GM19324 (cell line): ENCODE data around the gene TPM1.

Experiments used
- ATAC-seq: cut with Tn5 transposase; IDR thresholded peaks from one replicate; pipeline ENCODE4 v1.9.1; 2021; ENCODE audit warnings: mild to moderate bottlenecking, moderate library complexity; ENCODE audit not compliant: unreplicated experiment, low FRiP score

Gene TPM1

DNA sequence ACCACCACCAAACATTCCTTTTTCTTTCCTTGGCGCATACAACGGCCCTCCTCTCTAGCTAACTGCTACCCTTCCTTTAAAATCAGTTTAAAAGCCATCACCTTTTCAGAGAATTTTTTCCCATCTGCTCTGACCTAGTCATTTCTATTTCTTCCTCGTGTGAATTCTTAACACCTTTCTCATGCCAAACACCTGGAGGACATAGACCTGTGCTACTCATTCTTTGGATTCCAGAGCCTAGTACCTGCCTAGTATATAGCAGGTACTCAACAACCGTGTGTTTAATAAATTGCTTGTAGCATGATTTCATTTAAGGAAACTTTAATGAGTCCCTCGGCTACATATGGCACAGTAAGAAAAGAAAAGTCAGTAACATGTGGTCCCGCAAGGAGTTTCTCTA lies 2.0 kb upstream of the TPM1 start:
- ATAC-seq, result no peak

DNA sequence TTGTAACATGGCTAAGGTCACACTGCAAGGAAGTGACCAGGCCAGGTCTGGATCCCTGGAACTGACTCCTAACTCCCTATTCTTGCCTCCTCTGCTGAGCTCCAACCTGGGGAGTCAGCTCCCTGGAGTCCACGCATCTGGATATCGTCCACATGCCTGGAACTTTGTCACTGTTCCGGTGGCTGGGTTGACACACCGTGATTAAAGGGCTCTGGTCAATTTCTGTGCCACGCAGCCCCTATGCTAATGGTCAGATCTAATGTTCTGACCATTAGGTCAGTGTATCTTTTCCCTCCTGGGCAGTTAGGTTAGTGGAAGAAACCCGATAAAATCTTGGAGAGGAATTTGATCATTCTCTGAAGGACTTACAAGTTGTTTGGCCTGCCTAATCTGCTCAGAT lies 1.6 kb upstream of the TPM1 start:
- no peak for ATAC-seq

DNA sequence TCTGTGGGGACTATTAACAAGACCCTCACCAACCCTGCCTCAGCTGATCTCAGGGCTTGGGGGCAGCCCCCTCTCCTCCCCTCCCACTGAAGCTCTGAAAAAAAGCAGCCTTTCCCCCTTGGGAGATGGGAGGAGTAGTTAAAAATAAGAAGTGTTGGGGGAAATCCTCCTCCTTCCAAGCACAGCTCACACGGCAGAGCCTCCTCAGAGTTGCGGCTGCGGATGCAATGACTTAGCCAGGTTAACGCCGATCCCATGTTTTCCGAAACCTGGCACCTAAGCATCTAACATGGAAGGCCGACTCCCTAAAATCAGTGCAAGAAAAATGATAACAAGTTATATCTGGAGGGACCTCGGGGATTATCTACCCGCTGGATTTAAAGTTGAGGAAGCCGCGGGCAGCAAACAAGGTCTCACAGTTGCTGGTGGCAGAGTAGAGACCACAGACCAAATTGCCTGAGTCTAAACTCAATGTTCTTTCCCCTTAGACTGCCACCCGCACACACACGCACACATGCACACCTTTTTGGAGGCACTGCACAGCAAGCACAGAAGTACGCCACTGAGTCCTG lies 1.1 kb upstream of the TPM1 start:
- no peak for ATAC-seq

DNA sequence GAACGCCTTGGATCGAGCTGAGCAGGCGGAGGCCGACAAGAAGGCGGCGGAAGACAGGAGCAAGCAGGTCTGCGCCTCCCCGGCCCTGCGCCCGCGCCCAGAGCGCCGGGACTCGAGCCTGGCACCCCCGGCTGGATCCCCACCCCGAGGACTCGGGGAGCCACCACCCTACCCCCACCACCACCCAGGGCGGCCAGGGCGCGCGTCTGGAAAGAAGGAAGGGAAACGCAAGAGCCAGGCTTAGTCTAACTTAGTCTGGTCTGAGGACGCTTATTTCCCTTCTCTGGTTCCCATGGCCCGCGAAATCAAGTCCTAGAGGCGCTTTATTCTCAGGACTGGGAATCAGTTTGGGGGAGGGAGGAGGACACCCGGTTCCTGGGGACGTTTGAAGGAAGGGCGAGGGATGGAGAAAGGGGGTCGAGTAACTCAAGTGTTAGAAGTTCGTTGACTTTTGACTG lies 359 bp downstream of the TPM1 start:
- no peak for ATAC-seq

DNA sequence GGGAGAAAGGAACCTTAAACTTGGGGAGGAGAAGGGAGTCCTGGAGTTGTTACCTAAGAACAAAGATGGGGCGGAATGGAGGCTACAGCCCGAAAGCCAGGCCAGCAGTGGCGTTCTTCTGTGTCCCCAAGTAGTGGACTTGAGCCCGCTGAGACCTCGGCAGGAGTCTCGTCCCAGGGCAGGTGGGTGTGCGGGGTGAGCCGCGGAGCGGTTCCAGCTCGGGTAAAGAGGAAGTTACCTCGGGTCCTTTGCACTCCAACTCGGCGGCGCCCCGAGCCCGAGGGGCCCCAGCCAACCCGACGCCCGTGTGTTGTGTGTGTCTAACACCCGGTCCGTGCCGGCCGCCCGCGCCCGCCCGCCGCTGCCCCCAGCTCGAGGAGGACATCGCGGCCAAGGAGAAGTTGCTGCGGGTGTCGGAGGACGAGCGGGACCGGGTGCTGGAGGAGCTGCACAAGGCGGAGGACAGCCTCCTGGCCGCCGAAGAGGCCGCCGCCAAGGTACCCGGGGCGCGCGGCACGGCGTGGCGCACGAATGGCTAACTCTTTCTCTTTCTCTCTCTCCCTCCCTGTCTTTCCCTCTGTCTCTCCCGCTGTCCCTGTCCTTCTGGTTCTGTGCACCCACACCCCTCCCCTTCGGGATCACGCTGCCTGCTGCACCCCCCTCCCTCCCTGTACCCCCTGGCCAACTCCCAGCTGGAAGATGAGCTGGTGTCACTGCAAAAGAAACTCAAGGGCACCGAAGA lies 959 bp downstream of the TPM1 start:
- no peak for ATAC-seq

DNA sequence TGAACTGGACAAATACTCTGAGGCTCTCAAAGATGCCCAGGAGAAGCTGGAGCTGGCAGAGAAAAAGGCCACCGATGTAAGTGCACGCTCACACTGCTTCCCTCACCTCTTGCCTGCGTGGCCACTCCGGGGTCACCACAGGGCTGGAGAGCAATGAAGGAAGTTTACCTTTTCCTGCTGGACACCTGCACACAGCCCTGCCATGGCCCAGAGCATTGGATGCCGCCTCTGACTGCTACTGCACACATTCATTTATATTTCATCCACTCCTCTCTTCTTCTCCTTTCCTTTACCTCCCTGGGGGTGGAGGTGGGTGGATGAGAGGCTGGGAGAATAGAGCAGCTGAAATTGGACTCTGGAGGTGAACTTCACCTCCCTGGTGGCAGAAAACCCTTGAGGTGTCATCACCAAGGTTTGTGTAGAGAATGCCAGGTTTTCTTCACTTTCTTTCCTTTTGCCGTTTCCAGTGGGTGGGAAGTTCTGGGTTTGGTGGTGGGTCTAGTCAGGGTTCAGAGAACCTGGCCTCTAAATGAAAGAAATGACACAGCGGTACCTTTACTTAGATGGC lies 1.6 kb downstream of the TPM1 start:
- ATAC-seq, result no peak

DNA sequence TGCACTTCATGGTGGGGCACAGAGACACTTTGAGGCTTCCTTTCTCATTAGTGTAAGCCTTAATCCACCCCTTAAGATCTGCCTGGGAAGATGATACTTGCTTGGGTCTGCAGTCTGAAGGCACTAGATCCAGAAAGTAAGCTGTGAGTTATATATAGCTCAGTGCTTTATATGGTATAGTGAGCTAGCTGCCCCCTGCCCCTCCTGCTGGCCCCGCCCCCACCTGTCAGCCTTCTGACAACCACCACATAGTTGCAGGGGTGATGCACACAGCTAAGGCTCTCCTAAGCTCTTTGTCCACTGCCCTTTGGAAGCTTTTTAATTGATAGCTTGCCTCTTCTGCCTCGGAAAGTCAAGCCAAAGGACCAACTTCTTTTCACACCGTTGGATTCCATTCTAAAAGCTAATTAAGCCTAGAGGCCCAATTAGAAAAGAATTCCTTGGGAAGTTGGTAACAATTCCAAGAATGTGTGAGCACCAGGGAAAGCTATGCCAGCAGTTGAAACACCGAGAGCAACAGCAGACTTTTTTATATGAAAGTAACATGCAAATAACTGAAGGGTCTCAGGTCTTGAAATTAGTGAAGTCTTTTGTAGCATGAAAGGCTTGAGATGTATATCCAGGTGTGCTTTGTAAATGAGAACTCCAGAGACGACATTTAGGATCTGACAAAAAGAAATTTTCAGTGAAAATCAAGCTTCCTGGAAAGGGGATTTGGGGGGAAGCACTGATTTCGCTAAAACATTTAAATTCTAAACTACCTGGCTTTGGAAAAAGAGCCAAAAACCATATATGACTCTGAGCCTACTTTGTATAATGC lies 2.3 kb downstream of the TPM1 start:
- ATAC-seq, result no peak

DNA sequence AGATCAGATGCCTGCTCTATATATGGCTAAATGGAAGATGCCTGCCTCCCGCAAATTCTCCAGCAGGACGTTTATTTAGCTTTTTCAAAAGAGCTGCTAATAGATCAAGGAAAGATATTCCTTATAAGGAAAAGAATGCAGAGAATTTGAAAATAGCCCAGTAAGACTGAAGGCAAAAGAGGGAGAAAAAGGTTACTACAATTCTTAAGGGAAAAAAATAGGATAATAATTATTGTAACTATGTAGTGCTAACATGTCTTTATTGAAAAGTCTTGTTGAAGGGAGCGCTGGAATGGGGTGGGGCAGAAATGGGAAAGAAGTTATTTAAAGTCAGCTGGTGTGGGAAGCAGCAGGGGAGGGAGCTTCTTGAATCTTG lies 2.9 kb downstream of the TPM1 start:
- no peak for ATAC-seq

DNA sequence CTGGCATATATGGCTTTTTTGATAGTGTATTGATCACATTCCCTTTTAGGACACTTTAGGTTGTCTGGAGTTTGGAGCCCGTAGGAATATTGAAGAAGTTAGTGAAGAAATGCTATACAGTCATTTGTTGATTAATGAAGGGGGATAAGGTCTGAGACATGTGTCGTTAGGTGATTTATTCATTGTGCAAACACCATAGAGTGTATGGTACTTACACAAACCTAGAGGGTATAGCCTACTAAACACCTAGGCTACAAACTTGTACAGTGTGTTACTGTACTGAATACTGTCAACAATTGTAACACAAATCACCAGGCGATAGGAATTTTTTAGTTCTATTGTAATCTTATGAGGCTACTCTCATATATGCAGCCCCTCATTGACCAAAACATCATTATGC lies 3.3 kb downstream of the TPM1 start:
- no peak for ATAC-seq

DNA sequence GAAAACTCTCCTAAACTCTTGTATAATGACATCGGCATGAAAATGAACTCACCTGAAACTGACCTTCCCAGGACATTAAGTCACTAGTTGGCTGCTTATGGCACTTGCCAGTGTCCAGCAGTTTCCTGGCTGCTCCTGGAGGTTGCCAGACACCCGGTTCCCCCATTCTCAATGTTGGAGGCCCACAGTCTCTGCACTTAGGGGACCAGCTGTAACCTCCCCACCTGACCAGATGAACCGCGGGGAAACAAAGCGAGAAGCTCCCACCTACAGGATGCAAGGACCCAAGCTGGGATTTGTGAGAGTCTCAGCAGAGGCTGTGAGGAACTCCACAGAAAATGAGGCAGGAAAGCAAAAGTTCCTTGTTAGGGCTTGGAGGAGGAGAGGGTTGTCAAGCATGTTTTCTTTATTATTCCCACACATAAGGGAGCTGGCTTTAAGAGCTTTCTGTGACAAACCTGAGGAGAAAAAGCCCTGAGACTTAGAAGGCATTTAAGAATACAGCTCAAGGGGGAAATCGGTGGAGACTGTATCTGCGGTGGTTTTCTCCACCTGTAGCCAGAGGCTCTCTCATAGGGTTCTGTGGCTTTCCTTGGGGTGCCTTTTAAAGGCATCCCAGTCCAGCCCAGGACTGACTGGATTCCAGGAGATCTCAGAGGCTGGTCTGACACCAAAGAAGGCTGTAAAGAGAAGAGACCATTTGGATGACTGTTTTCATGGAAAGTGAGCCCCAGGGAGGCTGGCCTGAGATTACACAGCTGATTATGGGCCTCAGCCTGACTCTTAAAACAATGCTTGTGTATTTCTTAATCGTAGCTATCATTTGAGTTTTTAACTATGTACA lies 4.6 kb downstream of the TPM1 start:
- no peak for ATAC-seq

DNA sequence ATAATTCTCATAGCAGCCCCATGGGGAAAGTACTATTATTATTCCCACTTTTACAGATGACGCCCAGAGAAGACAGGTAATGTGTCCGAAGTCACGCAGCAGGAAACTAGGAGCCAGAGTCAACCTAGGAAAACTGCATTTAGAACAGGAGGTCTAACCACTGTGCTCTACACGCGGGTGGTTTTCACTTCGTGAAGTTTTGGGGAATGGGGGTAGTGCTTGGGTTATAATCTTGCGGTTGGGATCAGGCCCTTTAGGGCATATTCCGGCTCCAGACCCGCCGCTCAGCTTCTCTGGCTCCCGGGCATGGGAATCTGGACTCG lies 5.2 kb downstream of the TPM1 start:
- no peak for ATAC-seq

DNA sequence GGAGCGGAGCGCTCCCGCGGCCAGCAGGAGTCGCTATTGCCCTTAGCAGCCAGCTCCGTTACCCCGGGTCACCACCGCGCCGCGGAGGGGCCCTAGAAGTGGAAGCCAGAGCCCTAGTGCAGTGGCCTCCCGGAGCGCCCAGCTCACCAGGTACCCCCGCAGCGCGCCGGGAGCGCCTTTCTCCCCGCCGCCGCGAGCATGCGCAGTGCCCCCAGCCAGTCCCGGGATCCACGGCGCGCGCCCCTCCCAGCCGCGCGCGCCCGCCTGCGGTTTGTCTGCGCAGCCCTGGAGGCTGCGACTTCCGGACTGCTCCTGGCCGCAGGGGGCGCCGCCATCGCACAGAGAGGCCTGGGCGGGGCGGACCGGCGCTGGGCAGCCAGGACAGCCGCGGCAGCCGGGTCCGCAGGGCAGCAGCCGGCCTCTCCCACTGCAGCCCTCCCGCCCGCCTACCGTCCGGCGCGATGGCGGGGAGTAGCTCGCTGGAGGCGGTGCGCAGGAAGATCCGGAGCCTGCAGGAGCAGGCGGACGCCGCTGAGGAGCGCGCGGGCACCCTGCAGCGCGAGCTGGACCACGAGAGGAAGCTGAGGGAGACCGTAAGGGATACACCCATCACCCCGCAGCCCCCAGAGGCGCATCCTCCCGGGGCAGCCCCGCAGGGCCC lies 5.7 kb downstream of the TPM1 start:
- ATAC-seq, result peak; percentile 92

DNA sequence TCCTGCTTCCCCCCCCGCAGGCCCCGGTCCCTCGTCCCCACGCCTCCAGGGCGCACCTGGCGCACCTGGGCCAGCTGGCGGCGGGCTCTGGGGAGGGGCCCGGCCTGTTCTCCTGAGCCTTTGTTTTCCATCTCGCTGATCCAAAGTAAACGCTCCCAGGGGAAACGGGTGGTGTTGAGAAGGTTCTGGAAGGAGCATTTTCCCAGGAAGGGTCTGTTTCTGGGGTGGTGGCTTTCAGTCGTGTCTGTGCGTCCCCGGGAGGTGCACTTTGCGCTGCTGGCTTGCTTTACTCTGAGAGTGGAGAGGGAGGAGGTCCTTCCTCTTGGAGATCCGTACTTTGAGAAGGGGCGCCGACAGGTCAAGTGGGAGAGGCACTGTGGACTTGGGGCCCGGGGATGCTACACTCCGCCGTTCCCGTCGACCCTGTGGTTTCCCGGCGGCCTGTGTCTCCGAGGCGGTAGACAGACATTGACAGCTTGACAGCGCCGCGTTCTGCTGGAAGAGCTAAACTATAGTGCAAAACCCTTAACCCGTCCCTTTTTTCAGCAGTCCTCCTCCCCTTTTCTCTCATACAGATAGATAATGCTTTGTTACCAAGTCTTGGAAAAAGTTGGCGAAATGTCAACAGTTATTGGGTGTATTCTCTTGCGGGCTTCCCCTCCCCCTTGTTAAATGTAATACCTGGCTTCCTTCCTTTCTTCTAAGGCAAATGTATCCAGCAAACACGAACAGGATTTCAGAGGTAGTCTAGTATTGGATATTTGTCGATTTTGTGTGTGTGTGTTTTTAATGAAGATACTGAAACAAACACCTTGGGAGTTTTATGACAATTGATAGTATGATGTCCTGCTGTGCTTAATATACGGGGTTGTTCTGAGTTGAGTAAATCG lies 6.5 kb downstream of the TPM1 start:
- ATAC-seq, result no peak

DNA sequence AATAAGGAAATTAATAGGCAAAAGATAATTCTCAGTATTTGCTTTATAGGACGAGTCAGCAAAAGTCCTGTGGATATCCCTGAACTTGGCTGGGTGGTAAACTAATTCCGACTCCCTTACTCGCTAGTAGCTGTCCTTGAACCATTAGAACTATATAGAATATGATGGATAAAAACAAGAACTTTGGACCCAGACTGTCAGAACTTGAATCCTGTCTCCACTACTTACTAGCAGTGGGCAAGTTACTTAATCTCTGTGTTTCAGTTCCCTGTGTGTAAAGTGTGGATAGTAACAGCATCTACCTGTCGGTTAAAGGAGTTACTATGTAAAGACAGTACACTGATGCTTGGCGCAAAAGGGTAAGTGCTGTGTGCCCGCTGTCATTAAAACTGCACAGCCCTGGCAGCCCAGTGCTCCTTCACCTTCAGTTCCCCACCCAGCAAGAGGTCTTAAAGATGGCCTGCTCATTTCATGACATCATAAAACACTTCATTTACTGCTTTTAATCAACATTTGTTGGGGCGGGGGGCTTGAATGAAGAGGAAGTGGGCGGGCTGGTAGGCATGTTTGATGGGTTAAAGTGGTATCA lies 7.3 kb downstream of the TPM1 start:
- ATAC-seq, result no peak

DNA sequence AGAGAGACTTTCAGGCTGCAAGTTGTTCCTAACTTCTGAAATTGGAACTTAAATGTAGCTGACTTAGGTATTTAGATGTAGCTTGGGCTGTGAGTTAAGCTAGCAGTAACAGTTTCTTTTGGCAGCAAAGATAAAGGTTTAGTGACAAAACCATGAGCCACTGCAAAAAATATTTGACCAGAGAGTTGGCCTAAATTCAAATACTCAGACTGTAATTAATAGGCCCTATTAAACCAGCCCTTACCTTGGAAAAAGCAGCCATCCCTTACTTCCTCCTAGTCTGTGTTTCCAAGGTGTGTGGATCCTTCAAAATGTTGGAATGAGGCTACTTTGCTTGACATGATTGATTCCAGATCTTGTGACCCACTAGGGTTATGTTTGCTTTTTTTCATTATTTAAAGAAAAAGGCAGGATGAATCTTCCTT lies 8.2 kb downstream of the TPM1 start:
- ATAC-seq, result no peak

DNA sequence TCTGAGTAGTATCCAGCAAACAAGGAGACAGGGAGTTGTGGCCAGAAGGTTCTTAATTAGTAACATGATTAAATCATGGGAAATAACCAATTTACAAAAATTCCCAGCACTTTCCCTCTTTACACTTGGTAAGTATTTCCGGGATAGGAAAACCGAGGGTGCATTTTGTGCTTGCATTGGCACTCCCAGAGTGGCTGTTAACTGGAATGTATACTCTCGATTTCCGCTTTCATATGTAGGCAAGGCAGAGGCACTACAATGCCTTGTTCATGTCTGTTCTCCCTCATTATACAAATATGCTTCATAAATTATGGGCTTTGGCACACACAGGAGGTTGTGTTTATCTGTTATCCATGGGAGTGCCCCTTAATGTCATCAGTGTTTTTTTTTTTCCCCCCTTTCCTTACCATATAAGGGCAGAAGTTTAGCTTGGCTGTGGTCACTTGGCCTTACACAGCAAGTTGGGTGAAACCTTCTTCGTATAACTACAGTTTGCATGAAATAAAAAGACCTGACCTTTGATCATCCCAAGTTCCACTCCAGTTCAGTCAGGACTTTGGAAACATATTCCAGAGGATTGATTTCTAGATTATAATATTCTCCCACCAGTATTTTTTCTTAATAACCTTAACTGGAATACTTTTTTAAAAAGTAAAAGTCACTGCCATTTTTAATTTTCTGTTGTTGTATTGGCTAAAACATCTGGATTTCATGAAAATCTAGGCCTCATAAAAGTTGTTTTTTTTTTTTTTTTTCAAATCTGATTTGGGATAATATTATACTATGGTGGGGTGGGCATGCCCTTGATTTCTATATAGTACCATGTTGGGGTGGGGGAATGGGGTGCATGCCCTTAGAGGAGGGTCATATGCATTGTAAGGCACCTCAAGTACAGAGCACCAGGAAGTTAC lies 8.9 kb downstream of the TPM1 start:
- no peak for ATAC-seq

DNA sequence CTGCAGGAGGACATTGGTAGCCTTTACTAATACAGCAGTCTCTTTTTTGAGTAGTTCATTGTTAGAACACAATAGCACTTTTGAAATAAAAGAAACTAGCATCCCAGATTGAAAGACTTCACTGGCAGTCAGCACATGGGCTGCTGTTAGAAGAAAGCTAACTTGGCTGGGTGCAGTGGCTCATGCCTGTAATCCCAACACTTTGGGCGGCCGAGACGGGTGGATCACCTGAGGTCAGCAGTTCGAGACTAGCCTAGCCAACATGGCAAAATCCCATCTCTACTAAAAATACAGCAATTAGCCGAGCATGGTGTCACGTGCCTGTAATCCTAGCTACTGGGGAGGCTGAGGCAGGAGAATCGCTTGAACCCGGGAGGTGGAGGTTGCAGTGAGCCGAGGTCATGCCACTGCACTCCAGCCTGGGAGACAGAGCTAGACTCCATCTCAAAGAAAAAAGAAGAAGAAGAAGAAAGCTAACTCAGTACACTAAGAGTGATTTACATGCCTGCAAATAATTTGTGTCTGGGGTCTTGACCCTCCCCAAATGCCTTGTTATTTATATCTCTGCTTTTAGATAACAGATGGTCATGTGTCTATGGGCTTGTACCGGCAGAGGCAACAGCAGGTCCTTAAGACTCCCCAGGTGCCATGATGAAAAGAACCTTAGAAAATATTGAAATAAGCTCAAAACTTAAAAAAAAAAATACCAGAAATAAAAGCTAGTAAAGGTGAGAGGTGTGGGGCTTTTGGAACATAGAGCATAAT lies 9.7 kb downstream of the TPM1 start:
- no peak for ATAC-seq
